PC-9 (cell line): ENCODE measurements around the gene AMOTL1. TPM values are rescaled to one million over a fixed set of nuclear protein-coding genes. Genes with fewer than 3 reads are reported as not detected.

ENCODE experiments used
- BruUV-seq: library from RNA; stranded (reverse); fragments of 400-500 nt; replicated peaks from 2 replicates; lab custom pipeline; 2021; lab: Mats Ljungman, UMichigan
- CTCF ChIA-PET: fragments of 300-600 bp; sonication (Branson Sonifier 250); formaldehyde crosslinking; loops from one replicate; lab custom pipeline; 2022; ENCODE audit warnings: antibody characterized with exemption; lab: Charles Lee
- POLR2A ChIA-PET: fragments of 300-600 bp; sonication (Branson Sonifier 250); formaldehyde crosslinking; loops from one replicate; lab custom pipeline; 2022; ENCODE audit warnings: antibody characterized with exemption; ENCODE audit not compliant: unreplicated experiment; lab: Charles Lee
- DNase-seq, 2 experiments: peaks; one replicate each; pipeline versions ENCODE4 v3.0.0 to v3.0.0-alpha.2; 2015 to 2022; ENCODE audit warnings: mixed read lengths in 1 of 2
- H2AFZ ChIP-seq: fragments of 200-600 bp; sonication (generic); 2 replicates; pipeline ENCODE4 v1.8.1; 2017; ENCODE audit warnings: antibody characterized with exemption
- H3F3A ChIP-seq: fragments of 200-600 bp; sonication (generic); 2 replicates; pipeline ENCODE4 v1.8.1; 2017; ENCODE audit warnings: antibody characterized with exemption, mild to moderate bottlenecking, low read depth; ENCODE audit not compliant: insufficient read depth
- H3K27ac ChIP-seq: fragments of 200-600 bp; sonication (generic); 2 replicates; pipeline ENCODE4 v1.6.1; 2016; ENCODE audit warnings: mixed run types
- H3K27me3 ChIP-seq: fragments of 200-600 bp; sonication (generic); 2 replicates; pipeline ENCODE4 v1.6.1; 2016; ENCODE audit warnings: low read depth, mixed run types; ENCODE audit not compliant: insufficient read depth
- H3K36me3 ChIP-seq: fragments of 200-600 bp; sonication (generic); 2 replicates; pipeline ENCODE4 v1.6.1; 2016; ENCODE audit warnings: low read depth, mixed run types
- H3K4me1 ChIP-seq: fragments of 200-600 bp; sonication (generic); replicated peaks from 2 replicates; pipeline ENCODE4 v1.6.1; 2016; ENCODE audit warnings: mixed run types; ENCODE audit not compliant: insufficient read depth
- H3K4me2 ChIP-seq: fragments of 200-600 bp; sonication (generic); 2 replicates; pipeline ENCODE4 v1.6.1; 2017; ENCODE audit warnings: mixed run types
- H3K4me3 ChIP-seq: fragments of 200-600 bp; sonication (generic); 2 replicates; pipeline ENCODE4 v1.6.1; 2016; ENCODE audit warnings: mixed run types
- H3K79me2 ChIP-seq: fragments of 200-600 bp; sonication (generic); 2 replicates; pipeline ENCODE4 v1.6.1; 2017; ENCODE audit warnings: low read depth, mixed run types
- H3K9me2 ChIP-seq: fragments of 200-600 bp; sonication (generic); 2 replicates; pipeline ENCODE4 v1.8.1; 2017; ENCODE audit warnings: mild to moderate bottlenecking; ENCODE audit not compliant: insufficient read depth
- H3K9me3 ChIP-seq: fragments of 200-600 bp; sonication (generic); 2 replicates; pipeline ENCODE4 v1.8.1; 2016; ENCODE audit warnings: low read depth; ENCODE audit not compliant: insufficient read depth
- H4K20me1 ChIP-seq: fragments of 200-600 bp; sonication (generic); 2 replicates; pipeline ENCODE4 v1.8.1; 2017; ENCODE audit not compliant: insufficient read depth
- CTCF ChIP-seq: fragments of 200-600 bp; sonication (generic); conservative IDR thresholded peaks from 2 replicates; pipeline ENCODE4 v1.6.1; 2017; ENCODE audit warnings: mixed run types, antibody characterized with exemption, mild to moderate bottlenecking, moderate library complexity
- EZH2 ChIP-seq: fragments of 200-600 bp; sonication (generic); IDR thresholded peaks from 2 replicates; pipeline ENCODE4 v1.8.0; 2017; ENCODE audit warnings: antibody characterized with exemption, low read depth
- intact Hi-C: fragments of 100-400 bp; cut with micrococcal nuclease; formaldehyde crosslinking; loops from one replicate; pipeline ENCODE4 v1.10.0; 2022; ENCODE audit not compliant: unreplicated experiment
- total RNA-seq: library from RNA; stranded (reverse); gene quantifications from 2 replicates; pipeline ENCODE4 v1.2.3, GENCODE V29; 2021

The AMOTL1 gene
- total RNA-seq, 1 experiment from 2014 or later: 60.5 TPM

- Histone ChIP-seq H3K4me1 (peaks cover 40% of the 10 kb centered on the region), H3K27ac (no peak overlapping the region), H3K4me2 (no peak overlapping the region), H3K4me3 (no peak overlapping the region), H3K9me2 (no peaks in the 10 kb centered on the region), H3K79me2 (peaks cover 33% of the 10 kb centered on the region), H3K9me3 (no peaks in the 10 kb centered on the region), H3K36me3 (no peaks in the 10 kb centered on the region; the same call in 1 of the 2 replicates), H4K20me1 (no peaks in the 10 kb centered on the region), H3K27me3 (no peaks in the 10 kb centered on the region), H2AFZ (no peak overlapping the region), H3F3A (peaks cover 4% of the 10 kb centered on the region)
- no peak for TF ChIP-seq EZH2
- no peak for TF ChIP-seq CTCF
- BruUV-seq: no TSS peak
- ChIA-PET POLR2A (no interaction called here), CTCF (interaction anchor here (0.5 kb wide), 1 partner anchor 15 kb away, joined by 4 read pairs; no protein-coding TSS in a partner anchor)
- intact Hi-C loops: no loop called here
- DNase-seq: no peak
Observed at GRCh38 chr11:94755494-94755893, 12.7 kb upstream of the AMOTL1 start.

GRCh38 chr11:94757037-94757735, 11.0 kb upstream of the AMOTL1 start:
- Histone ChIP-seq H4K20me1 (no peaks in the 10 kb centered on the region), H3K36me3 (no peaks in the 10 kb centered on the region; the same call in 1 of the 2 replicates), H3F3A (no peaks in the 10 kb centered on the region), H3K4me3 (no peak overlapping the region), H3K9me3 (no peaks in the 10 kb centered on the region), H3K4me1 (peaks cover 32% of the 10 kb centered on the region), H3K27me3 (no peaks in the 10 kb centered on the region), H2AFZ (no peak overlapping the region), H3K79me2 (peaks cover 21% of the 10 kb centered on the region), H3K4me2 (no peak overlapping the region), H3K27ac (no peak overlapping the region), H3K9me2 (no peaks in the 10 kb centered on the region)
- intact Hi-C loops: no loop called here
- ChIA-PET CTCF (interaction anchor here (0.6 kb wide), 1 partner anchor 350 kb away, joined by 4 read pairs; no protein-coding TSS in a partner anchor), POLR2A (interaction anchor here (0.7 kb wide), 1 partner anchor 9 kb away, joined by 3 read pairs; no protein-coding TSS in a partner anchor)
- BruUV-seq: no TSS peak
- TF ChIP-seq CTCF: no peak
- TF ChIP-seq EZH2: no peak
- DNase-seq: no peak

GRCh38 chr11:94758666-94759065, 9.5 kb upstream of the AMOTL1 start:
- intact Hi-C loops: no loop called here
- H3K9me2 ChIP-seq: no peaks in the 10 kb centered on the region
- TF ChIP-seq EZH2: no peak
- no peak for TF ChIP-seq CTCF
- no peaks in the 10 kb centered on the region for H4K20me1 ChIP-seq
- H3K9me3 ChIP-seq: no peaks in the 10 kb centered on the region
- POLR2A ChIA-PET: no interaction called here
- BruUV-seq: no TSS peak
- H3K36me3 ChIP-seq: no peaks in the 10 kb centered on the region; the same call in 1 of the 2 replicates
- H3K27ac ChIP-seq: no peak overlapping the region
- H3K79me2 ChIP-seq: peaks cover 11% of the 10 kb centered on the region; the same call in 1 of the 2 replicates
- CTCF ChIA-PET: no interaction called here
- H3K4me2 ChIP-seq: no peak overlapping the region
- H2AFZ ChIP-seq: no peak overlapping the region
- no peaks in the 10 kb centered on the region for H3K27me3 ChIP-seq
- no peak for DNase-seq
- no peaks in the 10 kb centered on the region for H3F3A ChIP-seq
- H3K4me1 ChIP-seq: peaks cover 20% of the 10 kb centered on the region
- H3K4me3 ChIP-seq: no peak overlapping the region
